Thoracic aorta (tissue), 2 donors: ENCODE results near the gene PHACTR1. TPM values are rescaled to one million over a fixed set of nuclear protein-coding genes. Genes with fewer than 3 reads are reported as not detected.

ENCODE experiments used
- ATAC-seq: fragments of 150-250 bp; one replicate; pipeline ENCODE4 v1.8.0; 2017; ENCODE audit warnings: low read depth; ENCODE audit not compliant: insufficient number of reproducible peaks, low FRiP score
- DNase-seq: peaks from one replicate; pipeline ENCODE4 v3.0.0-alpha.2; 2020; ENCODE audit warnings: low spot score
- H3K27ac ChIP-seq, 2 donors: fragments of 200-600 bp; sonication (generic); 1 replicate in 1 of 2; 2 replicates in 1 of 2; pipeline ENCODE4 v1.5.1; 2016; ENCODE audit warnings: mild to moderate bottlenecking in 2 of 2, moderate library complexity in 2 of 2
- H3K27me3 ChIP-seq: fragments of 200-600 bp; sonication (generic); replicated peaks from 2 replicates; pipeline ENCODE4 v1.6.0; 2016; ENCODE audit warnings: mild to moderate bottlenecking; ENCODE audit not compliant: insufficient read depth
- H3K36me3 ChIP-seq: fragments of 200-600 bp; sonication (generic); one replicate; pipeline ENCODE4 v1.5.1; 2016
- H3K4me1 ChIP-seq, 2 donors: fragments of 200-600 bp; sonication (generic); 1 replicate in 1 of 2; 2 replicates in 1 of 2; pipeline versions ENCODE4 v1.5.1 to v1.6.0; 2016; ENCODE audit warnings: low read depth in 2 of 2, mild to moderate bottlenecking in 1 of 2; ENCODE audit not compliant: control insufficient read depth in 1 of 2
- H3K4me3 ChIP-seq: fragments of 200-600 bp; sonication (generic); 2 replicates; pipeline ENCODE4 v1.5.1; 2016; ENCODE audit warnings: mild to moderate bottlenecking
- H3K9me3 ChIP-seq: fragments of 200-600 bp; sonication (generic); 2 replicates; pipeline ENCODE4 v1.5.1; 2016
- total RNA-seq, 2 donors: library from RNA; depleted of rRNA; stranded (reverse); fragments of >200 nt; gene quantifications; one replicate each; pipeline versions ENCODE4 v1.1.0 to v1.2.3, GENCODE V29; 2016
- TF ChIP-seq, protein P1 (sequence below): fragments of 200-600 bp; sonication (generic); IDR thresholded peaks from one replicate; pipeline ENCODE4 v1.5.1; 2019; ENCODE audit warnings: antibody characterized with exemption

PHACTR1 gene
- total RNA-seq, 2 donors from 2014 or later, result 42.9 to 69.1 TPM

GRCh38 chr6:13237318-13237717 lies 520.8 kb downstream of the PHACTR1 start:
- TF ChIP-seq, protein P1, sequence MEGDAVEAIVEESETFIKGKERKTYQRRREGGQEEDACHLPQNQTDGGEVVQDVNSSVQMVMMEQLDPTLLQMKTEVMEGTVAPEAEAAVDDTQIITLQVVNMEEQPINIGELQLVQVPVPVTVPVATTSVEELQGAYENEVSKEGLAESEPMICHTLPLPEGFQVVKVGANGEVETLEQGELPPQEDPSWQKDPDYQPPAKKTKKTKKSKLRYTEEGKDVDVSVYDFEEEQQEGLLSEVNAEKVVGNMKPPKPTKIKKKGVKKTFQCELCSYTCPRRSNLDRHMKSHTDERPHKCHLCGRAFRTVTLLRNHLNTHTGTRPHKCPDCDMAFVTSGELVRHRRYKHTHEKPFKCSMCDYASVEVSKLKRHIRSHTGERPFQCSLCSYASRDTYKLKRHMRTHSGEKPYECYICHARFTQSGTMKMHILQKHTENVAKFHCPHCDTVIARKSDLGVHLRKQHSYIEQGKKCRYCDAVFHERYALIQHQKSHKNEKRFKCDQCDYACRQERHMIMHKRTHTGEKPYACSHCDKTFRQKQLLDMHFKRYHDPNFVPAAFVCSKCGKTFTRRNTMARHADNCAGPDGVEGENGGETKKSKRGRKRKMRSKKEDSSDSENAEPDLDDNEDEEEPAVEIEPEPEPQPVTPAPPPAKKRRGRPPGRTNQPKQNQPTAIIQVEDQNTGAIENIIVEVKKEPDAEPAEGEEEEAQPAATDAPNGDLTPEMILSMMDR, result no peak
- Histone ChIP-seq H3K27ac (no peak overlapping the region), H3K36me3 (peaks cover 6% of the 10 kb centered on the region), H3K9me3 (no peaks in the 10 kb centered on the region), H3K27me3 (no peaks in the 10 kb centered on the region), H3K4me1 (peaks cover 3 to 23% of the 10 kb centered on the region in 2 donors), H3K4me3 (no peak overlapping the region)
- no peak for DNase-seq
- ATAC-seq, result no peak

GRCh38 chr6:13238017-13238416 lies 521.5 kb downstream of the PHACTR1 start:
- TF ChIP-seq, protein P1, result no peak
- ATAC-seq, result no peak

GRCh38 chr6:13238640-13239216 lies 522.2 kb downstream of the PHACTR1 start:
- ATAC-seq (no peak), DNase-seq (no peak)
- TF ChIP-seq, protein P1, result no peak

More at GRCh38 chr6:13238017-13238416, 521.5 kb downstream of the PHACTR1 start:
- no peaks in the 10 kb centered on the region for H3K27me3 ChIP-seq
- H3K4me1 ChIP-seq, result peaks cover 3 to 18% of the 10 kb centered on the region in 2 donors
- no peak overlapping the region for H3K4me3 ChIP-seq
- no peak for DNase-seq
- H3K9me3 ChIP-seq, result no peaks in the 10 kb centered on the region
- H3K36me3 ChIP-seq, result no peaks in the 10 kb centered on the region
- H3K27ac ChIP-seq, result no peak overlapping the region

GRCh38 chr6:13239530-13240455 lies 523.2 kb downstream of the PHACTR1 start:
- Histone ChIP-seq H3K9me3 (no peaks in the 10 kb centered on the region), H3K27me3 (no peaks in the 10 kb centered on the region), H3K27ac (no peak overlapping the region), H3K4me3 (no peak overlapping the region), H3K36me3 (no peaks in the 10 kb centered on the region), H3K4me1 (peaks cover 0 to under 1% of the 10 kb centered on the region in 2 donors)
- DNase-seq (no peak), ATAC-seq (no peak)
- TF ChIP-seq, protein P1, result no peak

More at GRCh38 chr6:13238640-13239216, 522.2 kb downstream of the PHACTR1 start:
- H3K27me3 ChIP-seq, result no peaks in the 10 kb centered on the region
- H3K9me3 ChIP-seq, result no peaks in the 10 kb centered on the region
- H3K27ac ChIP-seq, result no peak overlapping the region
- peaks cover 3 to 11% of the 10 kb centered on the region in 2 donors for H3K4me1 ChIP-seq
- no peaks in the 10 kb centered on the region for H3K36me3 ChIP-seq
- H3K4me3 ChIP-seq, result no peak overlapping the region

- H3K36me3 ChIP-seq, result no peaks in the 10 kb centered on the region
- no peak for ATAC-seq
Measured at GRCh38 chr6:13241364-13241763, 524.8 kb downstream of the PHACTR1 start.

More at GRCh38 chr6:13241364-13241763, 524.8 kb downstream of the PHACTR1 start:
- Histone ChIP-seq H3K27ac (no peak overlapping the region), H3K4me1 (no peaks in the 10 kb centered on the region), H3K27me3 (no peaks in the 10 kb centered on the region), H3K9me3 (no peaks in the 10 kb centered on the region), H3K4me3 (no peak overlapping the region)
- TF ChIP-seq, protein P1, result no peak
- no peak for DNase-seq
